Large intestine (tissue), 3 donors: Measurements from ENCODE around the gene SCN3A. TPM values are rescaled to one million over a fixed set of nuclear protein-coding genes. Genes with fewer than 3 reads are reported as not detected.

ENCODE experiments used
- DNase-seq, 2 donors: peaks; one replicate each; pipeline versions ENCODE4 v3.0.0 to v3.0.0-alpha.2; 2013
- H3K27ac ChIP-seq: one replicate; pipeline ENCODE4 v1.5.1; 2013; ENCODE audit warnings: low read length
- H3K27me3 ChIP-seq: 2 replicates; pipeline ENCODE4 v1.6.1; 2013; ENCODE audit warnings: low read length; ENCODE audit not compliant: control insufficient read depth, insufficient read depth
- H3K36me3 ChIP-seq: 2 replicates; pipeline ENCODE4 v1.6.1; 2013; ENCODE audit warnings: low read length; ENCODE audit not compliant: control insufficient read depth, insufficient read depth
- H3K4me1 ChIP-seq: one replicate; pipeline ENCODE4 v1.6.1; 2013; ENCODE audit warnings: low read length; ENCODE audit not compliant: control insufficient read depth, insufficient read depth
- H3K4me3 ChIP-seq: one replicate; pipeline ENCODE4 v1.5.1; 2013; ENCODE audit warnings: low read length
- H3K9me3 ChIP-seq: one replicate; pipeline ENCODE4 v1.6.1; 2013; ENCODE audit warnings: mild to moderate bottlenecking, low read depth, low read length, moderate library complexity; ENCODE audit not compliant: control insufficient read depth
- WGBS: methylation state at CpG from one replicate; pipeline ENCODE4 v1.1.5; 2013; ENCODE audit warnings: low lambda C conversion rate; ENCODE audit not compliant: insufficient coverage; 5-methylcytosine and 5-hydroxymethylcytosine counted together
- polyA plus RNA-seq: library from polyadenylated mRNA; unstranded; fragments of 120-200 nt; gene quantifications from one replicate; pipeline ENCODE4 v1.2.1, GENCODE V29; 2013

Gene SCN3A
- polyA plus RNA-seq, 1 donor: 5.5 TPM

DNA sequence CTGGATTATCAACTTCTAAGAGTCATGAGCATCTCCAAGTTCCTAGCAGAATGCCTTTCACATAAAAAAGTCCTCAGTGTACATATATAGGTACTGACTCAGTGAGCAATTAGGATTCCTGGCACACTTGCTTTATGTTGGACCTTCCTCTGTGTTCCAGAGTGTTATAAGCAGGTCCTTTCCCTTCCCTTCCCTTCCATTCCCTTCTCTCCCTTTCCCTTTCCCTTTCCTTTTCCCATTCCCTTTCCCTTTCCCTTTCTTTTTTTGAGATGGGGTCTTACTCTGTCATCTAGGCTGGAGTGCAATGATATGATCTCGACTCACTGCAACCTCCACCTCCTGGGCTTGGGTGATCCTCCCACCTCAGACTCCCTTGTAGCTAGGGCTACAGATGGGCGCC is 48.7 kb downstream of the SCN3A start:
- no peaks in the 10 kb centered on the region for H3K36me3 ChIP-seq
- no peaks in the 10 kb centered on the region for H3K9me3 ChIP-seq
- H3K4me3 ChIP-seq: no peak overlapping the region
- no peak overlapping the region for H3K27ac ChIP-seq
- H3K4me1 ChIP-seq: no peaks in the 10 kb centered on the region
- DNase-seq: no peak
- no peaks in the 10 kb centered on the region for H3K27me3 ChIP-seq
- WGBS: no CpG with 5 or more reads among the region's 2 CpGs

DNA sequence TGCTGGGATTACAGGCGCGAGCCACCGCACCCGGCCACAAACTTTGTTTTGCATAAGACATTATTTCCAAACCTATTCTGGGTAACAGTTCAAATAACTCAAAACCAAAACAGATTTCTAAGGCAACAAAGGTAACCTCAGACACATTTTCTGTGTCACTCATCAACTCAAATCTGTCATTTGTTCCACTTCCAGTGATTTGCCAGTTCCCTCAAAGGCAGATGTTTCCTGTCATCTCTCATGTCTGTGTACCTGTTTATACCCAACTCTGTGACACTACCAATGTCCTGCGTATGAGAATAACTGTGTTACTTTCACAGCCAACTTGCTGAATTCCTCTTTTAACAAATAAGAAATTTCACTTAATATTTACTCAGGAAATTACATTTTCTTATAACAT is 54.4 kb downstream of the SCN3A start:
- Histone ChIP-seq H3K4me3 (no peak overlapping the region), H3K9me3 (no peaks in the 10 kb centered on the region), H3K36me3 (no peaks in the 10 kb centered on the region), H3K4me1 (no peaks in the 10 kb centered on the region), H3K27me3 (no peaks in the 10 kb centered on the region), H3K27ac (no peak overlapping the region)
- DNase-seq: no peak
- no CpG with 5 or more reads among the region's 5 CpGs for WGBS

DNA sequence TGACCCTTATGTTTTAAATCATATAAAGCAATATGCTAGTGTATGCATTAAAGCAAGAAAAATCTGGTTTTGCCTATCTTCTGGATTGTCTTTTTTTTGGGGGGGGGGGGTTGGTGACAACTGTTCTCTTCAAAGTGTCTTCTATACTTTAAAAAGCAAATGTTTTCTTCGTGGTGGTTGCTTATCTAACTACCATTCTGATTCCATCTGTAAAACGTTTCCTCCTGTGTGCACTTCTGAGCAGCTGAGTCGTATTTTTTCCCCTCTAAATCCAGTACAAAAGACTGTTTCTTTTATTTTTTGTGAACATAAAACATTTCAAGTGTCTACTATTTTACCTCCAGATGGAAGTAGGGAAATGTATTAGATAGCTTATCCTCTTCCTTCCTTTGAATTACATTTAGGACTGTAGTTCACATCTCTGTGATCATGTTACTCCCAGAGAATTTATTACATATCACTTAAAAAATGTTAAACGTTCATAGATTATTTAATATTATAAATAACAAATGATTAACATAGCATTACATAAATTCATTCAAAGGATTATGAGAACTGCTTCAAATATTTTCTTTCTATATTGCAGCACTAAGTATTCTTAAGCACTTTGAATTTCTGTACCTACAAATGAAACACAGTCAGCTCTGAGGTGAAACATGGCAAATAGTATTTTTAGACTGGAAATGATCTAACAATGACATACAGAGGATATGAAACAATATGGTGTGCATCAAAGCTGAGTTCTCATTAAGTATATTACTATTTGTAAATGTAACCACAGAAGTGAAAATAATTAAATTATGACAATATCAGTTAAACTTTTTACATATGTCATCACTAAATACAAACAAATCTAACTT is 56.4 kb downstream of the SCN3A start:
- DNase-seq: no peak
- no peaks in the 10 kb centered on the region for H3K36me3 ChIP-seq
- no peak overlapping the region for H3K4me3 ChIP-seq
- no peak overlapping the region for H3K27ac ChIP-seq
- no peaks in the 10 kb centered on the region for H3K9me3 ChIP-seq
- WGBS: 42% methylated on average over 1 of the region's 4 CpGs
- no peaks in the 10 kb centered on the region for H3K4me1 ChIP-seq
- no peaks in the 10 kb centered on the region for H3K27me3 ChIP-seq

DNA sequence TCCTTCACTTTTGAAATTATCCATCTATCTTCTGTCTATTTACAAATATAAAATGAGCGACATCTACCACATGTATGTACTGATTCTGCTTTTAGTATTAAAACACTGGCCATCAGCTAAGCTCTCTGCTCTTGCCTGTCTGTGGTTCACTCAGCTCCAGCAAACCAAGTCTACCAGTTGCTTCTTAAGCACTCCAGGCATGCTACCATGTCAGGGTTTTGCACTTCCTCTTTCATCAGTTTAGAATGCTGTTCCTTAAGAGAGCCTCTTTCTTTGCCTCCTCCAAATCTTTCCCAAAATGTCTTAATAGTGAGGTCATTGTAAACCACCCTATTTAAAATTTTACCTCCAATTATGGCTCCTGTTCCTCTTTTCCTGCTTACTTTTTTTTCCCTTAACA is 59.5 kb downstream of the SCN3A start:
- Histone ChIP-seq H3K4me1 (no peaks in the 10 kb centered on the region), H3K9me3 (no peaks in the 10 kb centered on the region), H3K27me3 (no peaks in the 10 kb centered on the region), H3K4me3 (no peak overlapping the region), H3K27ac (no peak overlapping the region), H3K36me3 (no peaks in the 10 kb centered on the region)
- no peak for DNase-seq
- 67% methylated on average over 1 of the region's 1 CpG for WGBS

DNA sequence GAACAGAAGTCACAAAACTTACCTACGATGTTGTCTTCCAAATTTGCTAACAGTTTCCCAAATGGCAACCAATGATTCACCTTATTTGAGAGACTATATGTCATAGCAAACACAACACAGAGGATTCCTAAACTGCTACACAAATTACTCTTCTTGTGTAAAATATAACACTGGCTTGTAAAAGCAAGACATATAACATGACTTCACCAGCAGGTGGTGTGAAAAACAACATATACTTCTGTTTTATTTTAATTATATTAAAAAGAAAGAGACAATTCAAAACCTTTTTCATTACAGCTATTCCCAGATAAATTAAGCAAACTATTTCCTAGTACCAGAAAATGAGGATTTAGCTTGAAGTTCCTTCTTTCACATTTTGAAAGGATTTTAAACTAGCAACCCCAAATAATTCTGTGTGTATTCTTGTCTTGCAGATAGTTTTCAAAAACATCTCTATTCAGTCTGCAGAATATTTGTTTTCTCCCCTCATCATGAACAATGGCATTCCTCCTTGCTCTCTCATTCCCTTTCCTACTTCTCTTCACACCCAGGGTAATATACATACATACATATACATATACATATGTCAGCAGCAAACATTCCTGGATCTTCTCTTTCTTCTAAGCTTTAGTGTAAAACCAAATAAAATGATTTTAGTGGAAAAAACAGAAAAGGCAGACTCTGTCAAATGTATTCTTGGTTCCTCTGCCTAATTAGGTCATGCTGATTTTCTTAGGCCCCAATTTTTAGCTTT is 62.1 kb downstream of the SCN3A start:
- Histone ChIP-seq H3K27me3 (no peaks in the 10 kb centered on the region), H3K27ac (no peak overlapping the region), H3K9me3 (no peaks in the 10 kb centered on the region), H3K4me1 (no peaks in the 10 kb centered on the region), H3K4me3 (no peak overlapping the region), H3K36me3 (no peaks in the 10 kb centered on the region)
- WGBS: no CpG with 5 or more reads among the region's 1 CpG
- no peak for DNase-seq

DNA sequence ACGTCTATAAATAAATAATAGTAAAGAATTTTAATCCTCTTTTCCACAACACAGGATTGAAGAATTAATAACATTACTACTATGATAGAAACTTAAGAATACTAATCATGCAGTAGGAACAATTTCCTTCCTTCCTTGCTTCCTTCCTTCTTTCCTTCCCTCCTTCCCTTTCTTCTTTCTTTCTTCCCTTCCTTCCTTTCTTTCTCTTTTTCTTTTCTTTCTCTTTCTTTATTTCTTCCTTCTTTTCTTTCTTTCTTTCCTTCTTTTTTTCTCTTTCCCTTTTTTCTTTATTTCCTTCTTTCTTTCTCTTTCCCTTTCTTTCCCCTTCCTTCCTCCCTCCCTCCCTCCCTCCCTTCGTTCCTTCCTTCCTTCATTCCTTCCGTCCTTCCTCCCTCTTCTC is 77.6 kb downstream of the SCN3A start:
- Histone ChIP-seq H3K36me3 (no peaks in the 10 kb centered on the region), H3K4me3 (no peak overlapping the region), H3K27ac (no peak overlapping the region), H3K9me3 (no peaks in the 10 kb centered on the region), H3K4me1 (no peaks in the 10 kb centered on the region), H3K27me3 (no peaks in the 10 kb centered on the region)
- 86% methylated on average over 3 of the region's 3 CpGs for WGBS
- no peak for DNase-seq

DNA sequence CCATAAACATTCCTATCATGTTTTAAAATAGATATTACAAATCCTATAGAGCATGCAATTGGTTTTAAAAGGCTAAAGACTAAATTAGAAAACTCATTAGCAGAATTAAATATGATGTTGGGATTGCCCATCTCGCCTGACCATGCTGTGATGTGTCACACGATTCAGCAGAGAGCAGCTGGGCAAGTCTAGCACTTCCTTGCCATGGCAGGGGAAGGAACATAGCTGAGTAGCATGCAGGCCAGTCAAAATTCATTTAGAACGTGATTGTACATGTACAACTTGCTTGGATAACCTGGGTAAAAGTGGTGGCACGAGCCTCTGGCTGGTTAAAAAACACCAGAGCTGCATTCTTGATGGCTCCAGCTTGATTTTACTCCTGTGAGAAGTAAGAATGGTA is 81.3 kb downstream of the SCN3A start:
- Histone ChIP-seq H3K36me3 (no peaks in the 10 kb centered on the region), H3K4me3 (no peak overlapping the region), H3K4me1 (no peaks in the 10 kb centered on the region), H3K27ac (no peak overlapping the region), H3K9me3 (no peaks in the 10 kb centered on the region), H3K27me3 (no peaks in the 10 kb centered on the region)
- no CpG with 5 or more reads among the region's 4 CpGs for WGBS
- DNase-seq: no peak

DNA sequence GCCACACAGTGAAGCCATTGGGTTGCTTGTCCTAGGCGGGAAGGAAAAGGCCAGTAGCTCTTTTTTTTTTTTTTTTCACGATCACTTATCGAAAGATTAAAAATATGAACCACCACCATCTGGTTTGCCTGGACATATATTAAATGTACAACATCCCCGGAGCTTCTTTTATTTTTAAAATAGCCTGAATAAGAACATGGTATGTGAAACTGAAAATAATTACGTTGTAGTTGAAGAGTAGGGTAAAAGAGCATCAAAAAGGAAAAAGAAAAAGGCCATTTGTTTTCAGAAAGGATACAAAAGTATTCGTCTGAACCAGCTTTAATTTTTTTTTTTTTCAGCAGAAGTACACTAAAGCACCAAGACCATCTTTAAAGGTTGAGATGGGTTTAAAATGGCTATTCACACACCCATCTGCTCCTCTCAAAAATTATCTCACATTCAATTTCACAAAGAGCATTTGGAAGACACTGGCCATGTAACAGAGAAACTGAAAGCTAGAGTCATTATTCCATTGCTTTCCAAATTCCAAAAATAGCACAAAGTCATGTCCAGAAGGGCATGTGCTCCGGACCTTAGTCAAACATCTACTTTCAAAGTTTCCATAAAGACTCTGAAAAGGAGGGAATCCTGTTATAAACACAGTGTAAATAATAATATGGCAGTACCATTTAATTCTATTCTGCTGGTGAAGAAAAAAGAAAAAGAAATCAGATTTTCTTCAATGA is 82.9 kb downstream of the SCN3A start:
- Histone ChIP-seq H3K27me3 (no peaks in the 10 kb centered on the region), H3K4me1 (no peaks in the 10 kb centered on the region), H3K27ac (no peak overlapping the region), H3K4me3 (no peak overlapping the region), H3K9me3 (no peaks in the 10 kb centered on the region), H3K36me3 (no peaks in the 10 kb centered on the region)
- no peak for DNase-seq
- WGBS: 91% methylated on average over 3 of the region's 7 CpGs

DNA sequence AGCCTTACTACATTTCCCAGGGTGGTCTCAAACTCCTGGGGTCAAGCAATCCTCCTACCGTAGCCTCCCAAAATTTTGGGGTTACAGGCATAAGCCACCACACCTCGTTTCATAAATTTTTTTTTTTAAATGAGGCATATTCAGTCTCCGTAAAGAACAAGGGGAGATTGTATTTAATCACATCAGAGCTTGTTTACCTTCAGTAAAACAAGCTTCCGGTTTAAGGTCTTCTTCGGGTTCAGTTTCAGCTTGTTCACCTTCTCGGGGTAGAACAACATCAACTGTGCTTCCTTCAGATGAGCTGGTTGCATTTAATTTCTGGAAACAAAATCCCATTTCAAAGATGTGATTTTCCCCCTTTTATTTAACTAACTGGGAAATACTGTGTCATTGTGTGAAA is 88.6 kb downstream of the SCN3A start:
- DNase-seq: no peak
- 80% methylated on average over 2 of the region's 6 CpGs for WGBS
- Histone ChIP-seq H3K36me3 (no peaks in the 10 kb centered on the region), H3K4me3 (no peak overlapping the region), H3K4me1 (no peaks in the 10 kb centered on the region), H3K9me3 (no peaks in the 10 kb centered on the region), H3K27ac (no peak overlapping the region), H3K27me3 (no peaks in the 10 kb centered on the region)

DNA sequence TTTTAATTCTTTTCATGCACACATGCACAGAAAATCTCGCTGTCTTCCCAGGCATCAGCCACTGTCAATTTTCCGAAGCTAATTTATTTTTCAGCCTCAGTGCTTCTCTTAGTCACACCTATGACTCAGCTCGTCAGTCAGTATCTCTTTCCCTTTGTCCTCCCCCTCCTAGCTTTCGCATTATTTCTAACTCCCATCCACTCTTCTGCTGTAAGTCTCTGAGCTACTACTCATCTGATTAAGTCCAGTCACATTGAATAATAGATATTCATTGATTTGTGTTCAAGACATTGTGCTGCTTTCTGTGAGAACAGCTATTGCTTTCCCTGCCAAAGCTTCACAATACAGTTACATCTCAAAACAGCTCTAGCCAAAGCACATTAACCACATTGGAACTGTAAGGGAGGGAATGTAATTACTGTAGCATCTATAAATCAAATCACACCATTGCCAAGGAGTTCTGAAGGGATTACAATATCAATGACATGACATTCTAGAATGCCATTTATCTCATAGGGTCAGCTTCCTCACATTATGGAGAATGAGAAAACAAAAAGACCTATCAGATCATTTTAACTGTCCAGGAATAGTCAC is 89.4 kb downstream of the SCN3A start:
- H3K27ac ChIP-seq: no peak overlapping the region
- H3K4me3 ChIP-seq: no peak overlapping the region
- H3K36me3 ChIP-seq: no peaks in the 10 kb centered on the region
- WGBS: 72% methylated on average over 3 of the region's 4 CpGs
- no peaks in the 10 kb centered on the region for H3K27me3 ChIP-seq
- DNase-seq: no peak
- H3K4me1 ChIP-seq: no peaks in the 10 kb centered on the region
- no peaks in the 10 kb centered on the region for H3K9me3 ChIP-seq
